Neural progenitor cell (in vitro differentiated cells): Measurements from ENCODE around the gene VIPR1.

Experiments
- CTCF ChIP-seq: fragments of 200-600 bp; sonication (generic); IDR thresholded peaks from 2 replicates; pipeline ENCODE4 v1.5.1; 2017; ENCODE audit warnings: antibody characterized with exemption, mild to moderate bottlenecking
- EZH2phosphoT487 ChIP-seq: fragments of 200-600 bp; sonication (generic); IDR thresholded peaks from 2 replicates; pipeline ENCODE4 v1.6.1; 2017; ENCODE audit warnings: antibody characterized with exemption

- TF ChIP-seq EZH2phosphoT487 (no peak), CTCF (no peak)
Observed at GRCh38 chr3:42527368-42527917, 25.0 kb downstream of the VIPR1 start.
